Vagina (tissue), 2 donors: ENCODE measurements around the gene PAFAH1B2. TPM values are rescaled to one million over a fixed set of nuclear protein-coding genes. Genes with fewer than 3 reads are reported as not detected.
A peak's percentile ranks its signal among the peaks of the same experiment; 100 is the strongest.

Experiments
- DNase-seq, 2 donors: peaks; one replicate each; pipeline ENCODE4 v3.0.0-alpha.2; 2017; ENCODE audit errors: extremely low spot score in 2 of 2
- H3K27ac ChIP-seq: fragments of 200-600 bp; sonication (generic); one replicate; pipeline ENCODE4 v1.5.1; 2019
- H3K27me3 ChIP-seq: fragments of 200-600 bp; sonication (generic); one replicate; pipeline ENCODE4 v1.5.1; 2019
- H3K36me3 ChIP-seq, 2 donors: fragments of 200-600 bp; sonication (generic); one replicate each; pipeline ENCODE4 v1.5.1; 2017 to 2019
- H3K4me1 ChIP-seq: fragments of 200-600 bp; sonication (generic); one replicate; pipeline ENCODE4 v1.5.1; 2019
- H3K4me3 ChIP-seq, 2 donors: fragments of 200-600 bp; sonication (generic); 1 replicate in 1 of 2; 2 replicates in 1 of 2; pipeline ENCODE4 v1.5.1; 2016 to 2019
- H3K9me3 ChIP-seq: fragments of 200-600 bp; sonication (generic); one replicate; pipeline ENCODE4 v1.5.1; 2019
- POLR2A ChIP-seq, 2 donors: fragments of 450-650 bp; IDR thresholded peaks; one replicate each; pipeline ENCODE4 v1.6.1; 2017; ENCODE audit warnings: antibody characterized with exemption in 2 of 2, mild to moderate bottlenecking in 2 of 2, moderate library complexity in 2 of 2
- POLR2AphosphoS5 ChIP-seq, 2 donors: sonication (generic); formaldehyde crosslinking; IDR thresholded peaks; one replicate each; pipeline ENCODE4 v1.9.0; 2017; ENCODE audit warnings: antibody characterized with exemption in 2 of 2, mild to moderate bottlenecking in 2 of 2, low read depth in 1 of 2; ENCODE audit not compliant: insufficient read depth in 1 of 2
- intact Hi-C: fragments of 100-400 bp; cut with DNase I; formaldehyde crosslinking; loops from one replicate; pipeline ENCODE4 v1.15.1; 2023
- total RNA-seq: library from RNA; depleted of rRNA; stranded (reverse); fragments of >200 nt; gene quantifications from one replicate; pipeline ENCODE4 v1.2.3, GENCODE V29; 2016
- TF ChIP-seq, protein P1 (sequence below), 3 experiments: fragments of 450-650 bp in 2 of 3; fragments of 200-600 bp in 1 of 3; sonication (generic) in 1 of 3; IDR thresholded peaks; one replicate each; pipeline ENCODE4 v1.5.1; 2017 to 2019; ENCODE audit warnings: antibody characterized with exemption in 3 of 3, mild to moderate bottlenecking in 2 of 3, moderate library complexity in 2 of 3

The PAFAH1B2 gene
- total RNA-seq, 1 donor from 2014 or later: 68.5 TPM

DNA sequence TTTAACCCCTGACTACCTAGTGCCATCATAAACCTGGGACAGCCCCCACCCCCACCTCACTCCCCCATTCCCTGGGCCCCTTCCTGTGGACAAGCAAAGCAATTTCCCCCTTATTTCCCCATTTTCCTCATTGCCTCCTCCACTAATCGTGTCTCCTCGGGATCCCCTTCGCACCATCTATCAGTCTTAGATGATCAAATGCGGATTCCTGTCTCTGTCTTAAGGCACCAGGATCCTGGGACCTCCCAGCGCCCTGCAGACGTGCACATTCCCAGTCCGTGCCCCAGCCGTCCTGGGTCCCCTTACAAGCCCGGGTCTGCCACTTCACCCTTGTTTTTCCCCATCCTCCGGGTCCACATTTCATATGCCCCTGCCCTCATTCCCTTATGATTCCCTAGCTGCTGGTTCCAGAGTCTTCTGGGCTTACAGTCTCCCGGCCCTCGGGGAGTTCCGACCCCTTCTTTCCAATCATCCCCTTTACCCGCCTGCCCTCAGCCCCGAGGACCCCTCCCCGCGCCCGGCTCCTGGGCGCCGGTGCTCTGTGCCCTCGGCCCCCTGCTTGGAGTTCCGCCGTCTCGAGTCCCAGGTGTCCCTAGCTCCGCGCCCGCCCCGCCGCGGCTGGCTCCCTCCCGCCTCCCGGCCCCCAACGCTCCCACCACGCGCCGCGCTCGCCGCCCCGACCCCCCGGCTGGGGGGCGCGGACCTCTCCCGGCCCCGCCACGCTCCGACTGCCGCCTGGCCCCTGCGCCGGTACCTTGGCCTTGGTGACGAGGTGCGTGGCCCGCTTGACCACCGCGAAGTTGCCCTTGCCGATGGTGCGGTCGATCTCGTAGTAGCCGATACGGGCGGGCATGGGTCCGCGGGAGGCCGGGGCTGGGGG lies 46.5 kb upstream of the PAFAH1B2 start:
- TF ChIP-seq POLR2AphosphoS5 (IDR thresholded peaks at IDR 0.05; ENCODE audit: insufficient read depth in 1 of 2, low read depth in 1 of 2) (no peak), POLR2A (IDR thresholded peaks at IDR 0.05) (no peak)
- TF ChIP-seq, protein P1, sequence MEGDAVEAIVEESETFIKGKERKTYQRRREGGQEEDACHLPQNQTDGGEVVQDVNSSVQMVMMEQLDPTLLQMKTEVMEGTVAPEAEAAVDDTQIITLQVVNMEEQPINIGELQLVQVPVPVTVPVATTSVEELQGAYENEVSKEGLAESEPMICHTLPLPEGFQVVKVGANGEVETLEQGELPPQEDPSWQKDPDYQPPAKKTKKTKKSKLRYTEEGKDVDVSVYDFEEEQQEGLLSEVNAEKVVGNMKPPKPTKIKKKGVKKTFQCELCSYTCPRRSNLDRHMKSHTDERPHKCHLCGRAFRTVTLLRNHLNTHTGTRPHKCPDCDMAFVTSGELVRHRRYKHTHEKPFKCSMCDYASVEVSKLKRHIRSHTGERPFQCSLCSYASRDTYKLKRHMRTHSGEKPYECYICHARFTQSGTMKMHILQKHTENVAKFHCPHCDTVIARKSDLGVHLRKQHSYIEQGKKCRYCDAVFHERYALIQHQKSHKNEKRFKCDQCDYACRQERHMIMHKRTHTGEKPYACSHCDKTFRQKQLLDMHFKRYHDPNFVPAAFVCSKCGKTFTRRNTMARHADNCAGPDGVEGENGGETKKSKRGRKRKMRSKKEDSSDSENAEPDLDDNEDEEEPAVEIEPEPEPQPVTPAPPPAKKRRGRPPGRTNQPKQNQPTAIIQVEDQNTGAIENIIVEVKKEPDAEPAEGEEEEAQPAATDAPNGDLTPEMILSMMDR (IDR thresholded peaks at IDR 0.05): no peak
- H3K36me3 ChIP-seq: no peaks in the 10 kb centered on the region
- peak overlapping the region; percentile 80 to 82 for H3K4me3 ChIP-seq
- no peaks in the 10 kb centered on the region for H3K27me3 ChIP-seq
- intact Hi-C loops: no loop called here
- no peaks in the 10 kb centered on the region for H3K9me3 ChIP-seq
- H3K4me1 ChIP-seq: peaks cover 50% of the 10 kb centered on the region
- peak overlapping the region; percentile 97 for H3K27ac ChIP-seq
- DNase-seq: no peak

DNA sequence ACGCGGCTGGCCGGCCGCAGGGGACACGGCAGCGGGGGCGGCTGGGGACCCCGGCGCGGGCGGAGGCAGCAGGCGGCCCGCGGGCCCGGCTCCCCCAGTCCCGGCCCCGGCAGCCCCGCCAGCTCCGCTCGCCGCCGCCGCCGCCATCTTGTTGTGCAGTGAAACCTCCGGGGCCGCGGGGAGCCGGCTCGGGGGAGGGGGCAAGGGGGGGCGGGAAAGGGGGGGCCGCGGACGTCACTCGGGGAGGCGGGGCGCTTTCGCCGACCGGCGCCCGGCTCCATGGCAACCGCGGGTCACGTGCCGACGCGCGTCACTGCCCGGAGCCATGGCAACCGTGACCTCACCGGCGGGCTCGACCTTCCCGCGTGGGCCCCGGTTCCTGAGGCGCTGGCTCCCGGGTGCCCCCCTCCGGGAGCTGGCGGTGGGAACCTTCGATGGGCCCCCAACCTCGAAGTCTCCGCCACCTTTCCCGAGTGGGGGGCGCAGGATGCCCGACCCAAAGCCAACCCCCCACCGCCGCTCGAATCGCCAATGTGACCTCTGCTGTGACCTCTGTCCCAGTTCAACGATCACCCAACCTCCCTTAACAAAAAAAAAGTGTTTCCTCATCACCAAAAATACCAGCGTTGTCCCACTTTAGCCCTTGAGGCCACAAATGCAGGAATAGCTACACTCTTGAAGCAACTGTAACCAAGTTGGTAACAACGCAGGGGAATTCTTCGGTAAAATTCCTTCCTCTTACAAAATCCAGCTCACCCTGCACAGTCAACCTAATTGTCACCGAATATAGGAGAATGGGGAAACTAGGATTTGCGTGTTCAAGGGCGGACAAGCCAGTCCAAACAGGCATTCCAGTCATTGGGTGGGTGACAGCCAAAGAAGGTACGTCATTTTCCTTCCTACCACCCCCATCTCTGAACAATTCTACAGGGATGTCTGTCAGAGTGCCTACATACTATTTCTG lies 45.5 kb upstream of the PAFAH1B2 start, which contains the start of gene SIK3:
SIK3 (minus strand) TSS at position 160 of the 964 bp plus-strand sequence; CDS start at position 147, 13 bp downstream.
- H3K4me1 ChIP-seq: peaks cover 42% of the 10 kb centered on the region
- TF ChIP-seq POLR2A (IDR thresholded peaks at IDR 0.05) (peak in 1 of 2 donors; percentile 42), POLR2AphosphoS5 (IDR thresholded peaks at IDR 0.05; ENCODE audit: insufficient read depth in 1 of 2, low read depth in 1 of 2) (peak; percentile 68 to 91)
- TF ChIP-seq, protein P1 (IDR thresholded peaks at IDR 0.05): peak; percentile 11 to 36 (median 31)
- DNase-seq: peak; percentile 94 to 98

GRCh38 chr11:117099696-117100095 lies 44.4 kb upstream of the PAFAH1B2 start:
- Histone ChIP-seq H3K9me3 (no peaks in the 10 kb centered on the region), H3K36me3 (no peaks in the 10 kb centered on the region), H3K4me3 (no peak overlapping the region), H3K27me3 (no peaks in the 10 kb centered on the region), H3K4me1 (peaks cover 34% of the 10 kb centered on the region), H3K27ac (peak overlapping the region; percentile 97)
- TF ChIP-seq POLR2AphosphoS5 (IDR thresholded peaks at IDR 0.05; ENCODE audit: insufficient read depth in 1 of 2, low read depth in 1 of 2) (no peak), POLR2A (IDR thresholded peaks at IDR 0.05) (no peak)
- TF ChIP-seq, protein P1 (IDR thresholded peaks at IDR 0.05): no peak
- DNase-seq: no peak
- intact Hi-C loops: loop anchor here (10.0 kb wide), 1 partner anchor 125 kb away; no protein-coding TSS in a partner anchor

More for the DNA sequence above, 45.5 kb upstream of the PAFAH1B2 start, which contains the start of gene SIK3:
- H3K4me3 ChIP-seq: peak within 1 kb of the TSS; percentile 80 to 82
- no peaks in the 10 kb centered on the region for H3K27me3 ChIP-seq
- no peaks in the 10 kb centered on the region for H3K36me3 ChIP-seq
- H3K27ac ChIP-seq: peak within 1 kb of the TSS; percentile 97
- no peaks in the 10 kb centered on the region for H3K9me3 ChIP-seq
- intact Hi-C loops: no loop called here

DNA sequence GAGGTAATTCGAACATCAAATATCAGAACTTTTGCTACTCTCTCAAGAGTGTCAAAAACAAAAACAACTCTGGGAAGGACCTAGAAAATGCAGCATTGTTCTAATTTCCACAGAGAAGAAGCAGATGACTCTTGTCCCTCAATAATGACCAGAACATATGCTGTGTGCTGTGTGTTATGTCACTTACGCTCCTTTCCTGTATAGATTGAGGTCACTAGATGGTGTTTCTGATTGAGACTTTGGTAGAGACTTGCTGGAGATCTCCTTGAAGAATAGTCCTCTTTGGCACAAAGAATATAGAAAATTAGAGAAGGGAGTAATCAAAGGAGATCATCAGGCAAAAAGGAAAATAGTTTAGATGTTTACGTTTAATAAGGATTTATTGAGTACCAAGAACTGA lies 43.5 kb upstream of the PAFAH1B2 start:
- H3K27me3 ChIP-seq: no peaks in the 10 kb centered on the region
- no peak overlapping the region for H3K4me3 ChIP-seq
- H3K9me3 ChIP-seq: no peaks in the 10 kb centered on the region
- peaks cover 26% of the 10 kb centered on the region for H3K4me1 ChIP-seq
- H3K36me3 ChIP-seq: no peaks in the 10 kb centered on the region
- no peak for DNase-seq
- intact Hi-C loops: loop anchor here (10.0 kb wide), 1 partner anchor 124 kb away; no protein-coding TSS in a partner anchor
- TF ChIP-seq POLR2AphosphoS5 (IDR thresholded peaks at IDR 0.05; ENCODE audit: insufficient read depth in 1 of 2, low read depth in 1 of 2): no peak
- TF ChIP-seq, protein P1 (IDR thresholded peaks at IDR 0.05): no peak
- no peak for TF ChIP-seq POLR2A (IDR thresholded peaks at IDR 0.05)
- H3K27ac ChIP-seq: no peak overlapping the region
